ENCODE results near the gene TGM5.
"Not testable (repeated sequence)": the region's sequence is repeated elsewhere in the genome, so short reads cannot be mapped to it uniquely, and the experiment has no call there.

TGM5 gene

DNA sequence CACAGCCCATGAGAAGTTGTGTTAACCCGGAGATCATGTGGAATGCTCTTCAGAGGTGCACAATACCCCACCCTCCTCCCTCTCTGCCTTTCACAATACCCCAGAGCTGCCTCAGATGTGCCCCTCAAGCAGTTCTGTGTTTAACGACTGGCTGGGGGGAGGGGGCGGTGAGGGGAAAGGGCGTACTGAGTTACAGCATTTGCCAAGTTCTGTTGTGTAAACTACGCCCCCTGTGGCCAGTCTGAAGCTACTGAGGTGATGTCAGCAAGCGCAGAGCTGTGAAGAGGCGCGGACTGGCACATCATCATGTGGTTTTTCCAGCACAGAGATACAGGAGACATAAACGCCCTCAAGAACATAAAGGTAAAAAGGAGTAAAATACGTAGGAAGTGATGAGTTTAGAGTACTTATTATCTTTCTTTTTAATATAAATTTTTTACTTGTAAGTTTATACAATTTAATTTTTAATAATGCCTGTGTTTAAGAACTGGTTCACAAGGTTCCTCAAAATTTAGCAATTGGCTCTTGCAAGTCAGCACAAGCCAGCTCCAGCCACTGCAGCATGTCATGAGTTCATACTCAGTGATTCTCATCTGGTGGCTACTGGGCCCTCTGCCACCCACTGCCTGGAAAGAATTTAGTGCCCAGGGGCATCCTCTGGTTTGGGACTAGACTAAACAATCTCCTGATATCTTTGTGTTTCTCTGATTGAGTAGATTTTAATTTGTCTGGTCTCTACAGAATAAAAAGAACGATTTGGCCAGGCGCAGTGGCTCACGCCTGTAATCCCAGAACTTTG, 47.6 kb downstream of the TGM5 start:
- peak in 1 of 3 donors; percentile 6 for DNase-seq (ENCODE audit: low read depth in 3 of 3)

DNA sequence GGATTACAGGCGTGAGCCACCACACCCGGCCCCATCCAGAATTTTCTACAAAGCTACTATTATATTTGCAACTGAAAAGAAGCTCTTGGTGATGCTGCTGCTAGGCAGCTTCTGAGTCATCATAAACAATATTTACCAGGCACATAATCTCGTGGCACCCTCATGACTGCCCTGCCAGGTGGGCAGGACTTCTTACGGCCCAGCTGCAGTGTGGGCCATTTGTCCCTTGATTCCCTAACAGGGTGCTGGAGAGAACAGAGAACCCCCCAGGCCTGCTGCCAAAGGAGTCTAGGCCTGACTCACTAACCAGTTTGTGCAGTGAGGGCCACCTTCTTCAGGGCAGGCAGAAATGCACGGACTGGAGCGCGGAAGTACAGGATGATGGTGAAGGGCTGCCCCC, 50.8 kb downstream of the TGM5 start:
- DNase-seq (ENCODE audit: low read depth in 3 of 3): no peak

DNA sequence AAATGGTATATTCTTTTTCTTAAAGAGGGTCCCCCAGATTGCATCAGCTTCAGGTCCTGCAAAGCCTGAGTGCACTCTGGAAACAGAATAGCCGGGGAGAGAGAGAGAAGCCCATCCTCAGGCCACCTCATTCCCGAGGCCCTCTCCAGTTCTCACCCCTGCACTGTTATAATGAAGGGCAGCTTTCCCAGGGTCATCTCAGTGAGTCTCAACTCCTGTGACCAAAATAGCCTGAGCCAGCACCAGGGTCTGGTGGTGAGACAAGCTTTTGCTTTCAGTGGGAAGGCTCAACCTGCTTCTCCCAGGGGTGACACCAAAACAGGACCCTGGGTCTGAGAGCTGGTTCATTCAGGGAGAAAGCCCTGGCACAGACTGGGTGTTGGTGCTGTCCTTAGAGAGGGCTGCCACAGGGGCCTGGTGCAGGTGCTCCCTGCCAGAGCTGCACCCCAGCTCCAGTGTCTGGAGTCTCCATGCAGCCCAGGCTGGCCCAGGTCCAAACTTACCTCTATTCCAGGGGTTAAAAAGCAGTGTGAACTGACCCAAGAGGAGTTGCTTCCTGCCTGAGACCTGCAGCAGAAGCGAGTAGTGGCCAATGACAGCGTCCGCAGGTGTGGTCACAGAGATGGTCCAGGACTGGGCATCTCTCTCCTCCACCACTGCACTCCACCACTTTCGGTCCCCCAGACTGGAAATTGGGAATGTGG, 52.0 kb downstream of the TGM5 start:
- no peak for DNase-seq (ENCODE audit: low read depth in 3 of 3)

DNA sequence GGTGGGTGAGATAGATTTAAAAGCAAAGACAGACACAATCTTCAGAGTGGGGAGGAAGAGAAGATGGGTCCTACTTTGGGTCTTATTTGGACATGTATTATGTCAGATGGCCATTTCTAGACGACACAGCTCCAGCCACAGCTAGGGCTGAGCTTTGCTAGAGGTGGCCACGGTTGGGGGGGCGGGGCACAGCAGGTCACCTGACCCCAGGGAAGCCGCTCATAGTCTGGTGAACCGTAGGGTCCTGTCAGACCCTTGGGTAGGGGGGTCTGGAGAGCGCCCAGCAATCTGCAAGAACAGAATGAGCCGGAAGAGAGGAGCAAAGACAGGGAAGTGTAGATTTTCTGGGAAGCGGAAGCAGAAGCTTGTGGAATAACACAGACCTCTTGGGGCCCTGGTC, 52.6 kb downstream of the TGM5 start:
- no peak for DNase-seq (ENCODE audit: low read depth in 3 of 3)

DNA sequence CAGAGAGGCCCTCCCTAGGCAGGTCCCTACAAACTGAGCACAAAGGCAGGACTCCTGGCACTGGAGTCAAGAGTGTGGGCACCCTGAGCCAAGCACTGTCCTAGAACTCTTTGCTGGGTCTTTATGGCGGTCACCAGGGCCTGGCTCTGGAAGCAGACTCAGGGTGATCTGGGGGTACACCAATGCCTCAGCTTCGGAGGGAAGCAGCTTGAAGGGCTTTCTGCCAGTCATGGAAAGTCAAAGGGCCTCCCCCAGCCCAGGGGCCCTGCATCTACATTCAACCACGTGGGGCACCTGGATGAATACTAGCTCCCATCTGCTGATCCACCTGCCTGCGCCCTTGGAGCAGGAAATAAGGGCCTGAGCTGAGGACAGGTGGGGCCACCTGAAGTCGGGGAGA, 53.3 kb downstream of the TGM5 start:
- no peak for DNase-seq (ENCODE audit: low read depth in 3 of 3)

DNA sequence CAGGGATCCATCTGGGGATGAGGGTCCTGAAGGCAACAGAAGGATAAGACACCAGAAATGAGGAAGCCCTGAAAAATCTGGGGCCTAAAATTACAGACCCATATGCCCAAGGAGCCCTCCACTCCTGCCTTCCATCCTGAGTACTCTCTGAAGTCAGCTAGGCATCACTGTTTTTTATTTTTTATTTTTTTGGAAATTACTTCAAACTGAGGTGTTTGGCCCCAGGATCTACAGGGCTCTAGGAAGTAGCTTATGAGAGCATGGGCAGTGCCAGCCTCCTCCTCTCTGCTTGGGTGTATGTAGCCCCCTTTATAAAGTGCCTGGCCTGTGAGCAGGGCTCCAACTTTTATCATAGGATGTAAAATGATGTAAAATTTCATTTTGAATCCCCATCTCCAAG, 53.8 kb downstream of the TGM5 start:
- no peak for DNase-seq (ENCODE audit: low read depth in 3 of 3)

DNA sequence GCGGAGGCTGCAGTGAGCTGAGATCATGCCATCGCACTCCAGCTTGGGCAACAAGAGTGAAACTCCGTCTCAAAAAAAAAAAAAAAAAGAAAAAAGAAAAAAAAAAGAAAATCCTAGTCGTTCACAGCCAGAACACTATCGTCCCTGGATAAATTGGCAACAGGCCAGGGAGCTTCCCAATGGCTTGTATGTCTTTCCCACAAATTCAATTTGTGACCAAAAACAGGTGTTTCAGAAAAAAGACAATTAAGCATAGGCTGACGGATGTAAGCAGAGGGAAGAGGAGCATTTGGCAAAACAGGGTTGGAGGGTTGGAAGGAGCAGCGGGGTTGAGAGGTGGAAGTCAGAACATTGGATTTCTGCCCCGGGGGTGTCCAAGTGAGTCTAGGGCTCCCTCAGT, 54.4 kb downstream of the TGM5 start:
- DNase-seq (ENCODE audit: low read depth in 3 of 3): no peak

DNA sequence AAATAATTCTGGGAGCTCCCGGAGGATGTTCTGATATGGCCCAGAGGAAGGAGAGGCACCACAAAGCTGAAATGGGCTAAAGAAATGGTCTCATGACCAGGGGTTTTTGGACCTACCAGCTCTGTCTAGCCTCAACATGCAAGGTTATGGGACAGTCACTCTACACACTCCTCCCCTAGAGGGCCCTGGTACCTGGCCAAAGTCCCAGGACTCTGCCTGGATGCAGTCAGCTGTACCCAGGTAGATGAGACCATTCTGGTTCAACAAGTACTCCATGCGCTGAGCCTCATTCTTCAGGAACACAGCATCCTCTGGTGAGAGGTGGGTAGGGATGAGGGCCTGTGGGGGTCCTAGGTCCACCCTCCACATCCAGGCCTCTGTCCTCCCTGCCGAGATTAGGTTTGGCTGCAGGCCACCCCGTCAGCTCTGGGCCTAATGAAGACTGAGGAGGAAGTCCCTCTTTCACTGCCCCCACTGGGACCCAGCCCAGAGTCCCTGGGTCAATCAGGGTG, 55.4 kb downstream of the TGM5 start:
- DNase-seq (ENCODE audit: low read depth in 3 of 3): no peak

DNA sequence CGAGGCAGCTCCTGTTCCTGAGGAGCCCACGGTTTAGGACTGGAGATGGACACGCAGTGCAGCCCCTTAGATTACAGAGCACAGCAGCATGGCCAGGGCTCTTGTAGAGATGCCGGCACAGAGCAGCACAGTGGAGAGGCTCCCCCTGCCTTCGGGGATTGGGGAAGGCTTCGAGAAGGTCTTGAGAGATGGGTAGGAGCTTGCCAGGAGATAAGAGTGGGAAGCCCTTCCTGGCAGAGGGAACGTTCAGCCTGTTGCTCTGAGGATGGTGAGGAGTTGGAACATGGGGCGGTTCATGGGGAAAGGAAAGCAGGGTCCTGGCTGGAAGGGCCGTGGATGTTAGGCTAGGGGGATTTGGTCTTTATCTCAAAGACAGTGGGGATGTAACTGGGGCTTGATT, 55.9 kb downstream of the TGM5 start:
- no peak for DNase-seq (ENCODE audit: low read depth in 3 of 3)

DNA sequence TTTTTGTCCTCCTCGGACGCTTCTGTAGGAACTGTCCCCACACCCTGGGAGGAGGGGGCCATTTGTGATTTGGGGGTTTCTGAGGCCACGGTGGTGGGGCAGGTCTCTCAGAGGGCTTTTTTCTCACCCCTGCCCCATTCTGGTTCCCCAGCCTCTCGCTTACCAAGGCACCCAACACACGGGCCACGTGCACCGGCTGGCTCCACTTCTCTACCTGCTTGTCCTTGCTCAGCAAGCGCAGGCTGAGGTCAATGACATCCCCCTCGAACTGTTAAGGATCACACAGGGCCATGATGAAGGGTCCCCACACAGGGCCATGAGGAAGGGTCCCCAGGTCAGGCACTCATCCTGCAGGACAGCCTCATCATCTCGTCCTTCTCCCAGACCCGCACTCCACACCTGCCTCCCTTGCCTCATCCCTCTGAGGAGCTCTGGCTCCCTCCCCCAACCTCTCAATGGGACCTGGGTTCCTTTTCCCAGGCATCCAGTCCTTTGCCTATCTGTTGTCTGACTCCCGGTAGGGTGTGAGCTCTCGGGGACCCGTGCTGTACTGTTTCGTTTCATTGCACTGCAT, 56.5 kb downstream of the TGM5 start:
- no peak for DNase-seq (ENCODE audit: low read depth in 3 of 3)

DNA sequence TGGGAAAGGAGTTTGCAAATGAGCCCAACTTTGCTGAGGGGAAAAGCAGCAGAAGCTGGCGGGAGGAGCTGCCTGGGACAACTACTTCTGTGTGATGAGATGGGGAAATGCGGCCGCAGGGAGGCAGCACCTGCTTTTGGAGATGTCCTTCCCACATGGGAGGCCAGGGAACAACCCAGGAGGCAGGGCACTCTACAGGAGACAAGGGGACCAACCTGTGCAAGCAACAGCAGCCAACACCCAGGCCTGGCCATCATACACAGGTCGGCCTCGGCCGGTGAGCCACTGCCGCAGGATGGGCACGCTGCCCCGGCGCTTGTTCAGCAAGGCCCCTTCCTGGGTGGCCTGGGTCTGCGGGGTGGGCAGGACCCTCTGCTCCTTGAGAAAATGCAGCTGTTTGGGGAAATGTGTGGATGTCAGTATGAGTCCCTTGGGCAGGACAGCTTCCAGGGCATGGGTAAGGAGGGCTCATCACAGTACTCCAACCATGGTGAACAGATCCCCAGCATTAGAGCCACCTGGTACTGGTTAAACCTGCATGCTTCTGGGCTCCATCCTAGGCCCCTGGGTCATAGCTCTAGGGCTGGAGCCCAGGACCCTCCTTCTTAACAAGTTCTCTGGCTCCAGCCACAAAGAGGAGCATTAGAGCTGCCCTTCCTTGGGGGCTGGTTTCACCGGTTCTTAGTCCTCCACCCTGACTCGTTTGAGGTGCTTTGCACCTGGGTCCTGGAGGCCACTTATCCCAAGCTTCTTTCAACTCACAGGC, 57.5 kb downstream of the TGM5 start:
- DNase-seq (ENCODE audit: low read depth in 3 of 3): no peak

DNA sequence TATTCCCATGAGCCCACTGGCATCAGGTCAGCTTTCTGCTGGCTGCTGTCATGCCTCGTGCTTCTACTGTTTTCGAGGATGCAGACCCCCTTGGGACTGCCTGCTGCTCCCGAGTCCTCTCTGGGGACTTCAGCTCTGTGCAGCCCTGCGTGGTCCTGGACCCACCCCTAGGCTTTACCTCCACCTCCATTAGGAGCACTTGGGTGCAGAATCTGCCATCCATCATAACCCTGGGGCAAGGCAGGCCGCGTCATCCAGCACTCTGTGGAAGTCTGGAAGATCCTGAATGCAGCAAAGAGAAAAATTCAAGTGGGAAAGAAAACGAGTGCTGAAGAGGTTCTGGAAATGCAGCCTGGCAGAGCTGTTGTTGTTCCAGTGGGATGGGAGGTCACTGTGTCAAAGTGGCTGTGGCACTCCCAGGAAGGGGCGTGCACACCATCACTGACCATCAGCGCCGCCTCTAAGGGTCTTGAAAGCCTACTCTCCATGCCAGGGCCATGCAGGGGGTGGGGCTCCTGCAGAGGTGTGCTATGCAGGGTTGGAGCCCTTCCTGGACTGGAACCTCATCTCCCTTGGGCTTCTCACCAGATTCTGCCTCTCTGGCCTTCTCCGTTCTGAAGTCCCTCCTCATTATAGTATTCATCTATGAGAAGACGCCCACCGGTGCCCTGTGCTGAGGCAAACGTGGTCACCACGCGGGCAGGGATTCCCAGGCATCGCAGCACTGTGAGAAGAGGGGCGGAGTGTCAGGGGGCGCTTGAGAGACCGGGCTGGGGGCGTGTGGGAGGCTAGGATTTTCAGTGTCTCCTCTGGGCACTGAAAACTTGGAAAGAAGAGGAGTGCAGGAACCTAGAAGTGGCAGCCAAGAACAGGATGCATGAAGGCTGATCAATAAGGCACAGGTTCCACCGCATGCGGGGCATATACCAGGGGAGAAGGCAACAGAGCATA, 58.4 kb downstream of the TGM5 start:
- DNase-seq (ENCODE audit: low read depth in 3 of 3): no peak

DNA sequence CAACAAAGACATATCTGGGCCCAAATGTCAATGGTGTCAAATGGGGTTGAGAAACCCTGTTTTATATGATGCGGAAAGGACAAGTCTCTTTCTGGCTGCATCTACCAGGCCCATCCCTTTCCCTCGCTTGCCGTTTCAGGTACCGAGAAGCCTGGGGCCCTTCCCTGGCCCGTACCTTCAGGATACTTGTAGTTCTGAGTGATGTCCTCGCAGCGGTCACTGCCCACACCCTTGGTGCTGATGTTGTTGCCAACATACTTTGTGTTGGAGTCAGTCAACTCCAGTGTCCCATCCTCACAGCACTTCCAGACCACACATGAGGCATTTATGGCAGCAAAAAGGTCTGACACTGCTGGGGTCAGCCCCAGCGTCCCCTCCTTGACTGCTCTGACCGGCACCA, 59.7 kb downstream of the TGM5 start:
- no peak for DNase-seq (ENCODE audit: low read depth in 3 of 3)

DNA sequence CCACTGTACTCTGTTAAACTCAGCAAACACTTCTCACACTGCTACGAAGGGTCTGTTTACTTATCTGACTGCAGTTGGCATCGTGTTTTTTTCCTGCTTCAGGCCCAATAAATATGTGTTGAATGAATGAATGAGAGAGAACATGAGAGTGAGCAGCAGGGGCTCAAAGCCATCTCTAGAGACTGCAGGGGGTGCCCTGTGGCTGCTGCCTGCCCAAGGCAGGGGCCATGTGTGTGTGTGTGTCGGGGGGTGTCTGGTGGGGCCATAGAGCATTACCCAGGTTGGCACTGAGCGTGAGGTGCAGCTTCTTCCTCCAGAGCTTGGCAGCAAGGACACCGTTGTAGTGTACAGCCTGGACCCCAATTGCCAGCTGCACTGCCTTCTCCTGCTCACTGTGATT, 60.7 kb downstream of the TGM5 start:
- no peak for DNase-seq (ENCODE audit: low read depth in 3 of 3)

DNA sequence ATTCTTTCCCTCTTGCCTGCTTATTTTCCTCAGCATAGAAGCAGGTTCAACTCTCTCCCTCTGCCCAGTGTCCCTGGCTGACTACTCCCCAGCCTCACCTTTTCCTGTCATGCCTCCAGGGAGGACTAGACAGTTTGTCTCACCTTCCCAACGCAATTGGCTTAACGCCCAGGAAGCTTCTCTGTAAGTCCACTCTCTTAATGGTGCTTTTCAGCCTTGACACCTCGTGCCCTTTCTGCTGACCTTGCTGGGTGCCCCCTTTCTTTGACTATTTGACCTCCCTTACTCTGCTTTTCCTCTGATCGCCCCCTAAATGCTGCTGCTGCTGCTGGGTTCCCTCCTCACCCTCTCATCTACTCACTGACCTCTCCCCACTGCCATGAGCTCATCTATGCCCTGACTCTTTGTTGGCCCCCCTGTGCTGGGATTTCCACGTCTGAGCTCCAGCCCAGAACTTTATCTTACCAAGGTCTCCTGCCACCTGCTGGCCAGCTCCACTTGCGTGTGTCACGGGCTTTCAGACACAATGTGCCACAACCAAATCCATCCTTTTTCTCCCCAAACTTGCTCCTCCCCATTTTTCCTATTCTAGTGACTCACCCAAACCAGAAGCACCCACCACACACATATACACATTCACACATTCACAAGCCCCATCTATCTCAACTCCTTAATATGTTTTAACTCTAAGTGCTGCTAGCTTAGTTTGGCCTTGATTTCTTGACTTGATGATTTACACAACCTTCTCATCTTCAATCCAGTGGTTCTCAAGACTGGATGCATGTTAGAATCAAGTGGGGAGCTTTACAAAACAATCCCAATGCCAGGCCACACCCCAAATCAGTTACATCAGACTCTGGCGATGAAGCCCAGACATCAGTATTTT, 62.5 kb downstream of the TGM5 start:
- peak in 2 of 3 donors; percentile 13 to 39 for DNase-seq (ENCODE audit: low read depth in 3 of 3)

DNA sequence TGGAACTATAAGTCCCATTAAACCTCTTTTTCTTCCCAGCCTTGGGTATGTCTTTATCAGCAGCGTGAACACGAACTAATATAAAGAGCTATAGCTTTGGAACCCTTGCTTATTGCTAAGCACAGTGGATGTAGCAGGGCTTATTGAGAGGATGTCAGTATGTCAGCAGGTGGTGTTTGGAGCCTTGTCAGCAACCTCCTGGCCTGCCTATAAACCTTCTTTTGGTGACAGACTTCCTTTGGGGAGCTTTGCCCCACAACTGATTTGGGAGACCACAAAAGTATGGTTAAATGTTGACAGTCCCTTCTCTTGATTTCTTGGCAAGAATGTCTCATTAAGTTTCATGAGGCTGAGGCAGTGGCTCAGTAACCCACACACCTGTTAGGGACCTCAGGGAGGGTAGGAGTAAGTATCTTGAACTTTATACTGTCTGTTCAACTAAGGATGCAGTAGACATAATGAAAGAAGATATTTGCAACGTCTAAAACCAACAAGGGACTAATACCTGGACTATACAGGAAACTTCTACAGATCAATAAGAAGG, 66.7 kb downstream of the TGM5 start:
- no peak for DNase-seq (ENCODE audit: low read depth in 3 of 3)

DNA sequence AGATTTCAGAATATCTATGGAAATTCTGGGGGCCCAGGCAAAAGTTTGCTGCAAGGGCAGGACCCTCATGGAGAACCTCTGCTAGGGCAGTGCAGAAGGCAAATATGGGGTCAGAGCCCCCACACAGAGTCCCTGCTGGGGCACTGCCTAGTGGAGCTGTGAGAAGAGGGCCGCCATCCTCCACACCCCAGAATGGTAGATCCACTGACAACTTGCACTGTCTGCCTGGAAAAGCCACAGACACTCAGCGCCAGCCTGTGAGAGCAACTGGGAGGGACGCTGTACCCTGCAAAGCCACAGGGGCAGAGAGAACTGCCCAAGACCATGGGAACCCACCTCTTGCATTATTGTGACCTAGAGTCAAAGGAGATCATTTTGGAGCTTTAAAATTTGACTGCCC, 67.7 kb downstream of the TGM5 start:
- no peak for DNase-seq (ENCODE audit: low read depth in 3 of 3)

DNA sequence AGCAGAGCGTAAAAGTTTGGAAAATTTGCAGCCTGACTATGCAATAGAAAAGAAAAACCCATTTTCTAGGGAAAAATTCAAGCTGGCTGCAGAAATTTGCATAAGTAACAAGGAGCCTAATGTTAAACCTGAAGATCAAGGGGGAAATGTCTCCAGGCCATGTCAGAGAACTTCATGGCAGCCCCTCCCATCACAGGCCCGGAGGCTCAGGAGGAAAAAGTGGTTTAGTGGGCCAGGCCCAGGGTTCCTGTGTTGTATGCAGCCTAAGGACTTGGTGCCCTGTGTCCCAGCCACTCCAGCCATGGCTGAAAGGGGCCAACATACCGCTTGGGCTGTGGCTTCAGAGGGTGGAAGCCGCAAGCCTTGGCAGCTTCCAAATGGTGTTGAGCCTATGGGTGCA, 68.2 kb downstream of the TGM5 start:
- not testable (repeated sequence) for DNase-seq (ENCODE audit: low read depth in 3 of 3)

DNA sequence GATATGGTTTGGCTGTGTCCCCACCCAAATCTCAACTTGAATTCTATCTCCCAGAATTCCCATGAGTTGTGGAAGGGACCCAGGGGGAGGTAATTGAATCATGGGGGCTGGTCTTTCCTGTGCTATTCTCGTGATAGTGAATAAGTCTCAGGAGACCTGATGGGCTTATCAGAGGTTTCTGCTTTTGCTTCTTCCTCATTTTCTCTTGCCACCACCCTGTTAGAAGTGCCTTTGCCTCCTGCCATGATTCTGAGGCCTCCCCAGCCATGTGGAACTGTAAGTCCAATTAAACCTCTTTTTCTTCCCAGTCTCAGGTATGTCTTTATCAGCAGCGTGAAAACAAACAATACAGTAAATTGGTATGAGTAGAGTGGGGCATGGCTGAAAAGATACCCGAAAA, 69.0 kb downstream of the TGM5 start:
- DNase-seq (ENCODE audit: low read depth in 3 of 3): not testable (repeated sequence)
